ENCODE data around the gene ARHGEF7. TPM values are rescaled to one million over a fixed set of nuclear protein-coding genes. Genes with fewer than 3 reads are reported as not detected.

The ARHGEF7 gene
- total RNA-seq, 4 donors from 2014 or later: 42.8 to 125 (median 61.1) TPM

DNA sequence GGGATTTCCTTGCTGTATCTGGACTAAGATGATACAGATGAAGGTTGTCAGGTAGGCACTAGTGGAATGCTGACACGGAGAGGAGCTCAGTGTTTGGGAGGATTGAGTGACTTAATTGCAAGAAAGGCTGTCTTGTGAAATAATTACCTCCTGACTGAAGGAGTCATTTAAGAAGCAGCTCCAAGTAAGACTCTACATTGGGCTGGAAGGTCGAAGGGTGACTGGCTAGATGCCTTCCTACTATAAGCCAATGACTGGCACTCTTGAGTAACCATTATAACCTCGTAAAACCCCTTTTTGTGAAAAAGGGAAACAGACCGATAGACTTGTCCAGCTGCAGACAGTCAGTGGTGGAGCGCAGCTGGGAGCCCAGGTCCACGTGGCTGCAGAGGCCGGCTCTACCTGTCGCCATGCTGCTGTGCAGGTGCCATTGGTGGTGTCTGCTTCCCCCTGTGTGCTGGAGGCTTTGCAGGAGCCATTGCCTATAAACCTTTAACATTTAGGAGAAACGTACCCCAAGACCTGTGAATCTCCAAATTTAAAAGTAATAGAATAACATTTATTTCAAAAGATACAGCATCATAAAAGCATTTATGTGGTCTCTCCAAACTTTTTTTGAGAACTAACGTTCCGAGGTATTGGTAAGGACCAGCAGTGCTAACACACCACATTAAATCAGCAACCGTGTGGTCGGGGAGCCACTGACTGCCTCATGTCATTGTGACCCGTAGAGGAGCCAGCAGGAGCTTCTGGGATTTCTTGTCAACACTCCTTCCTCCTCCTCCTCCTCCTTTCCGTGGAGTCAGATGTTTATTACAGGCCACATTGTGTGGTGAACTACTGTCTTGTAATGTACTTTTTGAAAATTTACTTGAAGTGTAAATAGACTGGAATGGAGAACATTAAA is 124.9 kb downstream of the ARHGEF7 start:
- no peak for DNase-seq (ENCODE audit: low spot score in 2 of 2)
- no peak for TF ChIP-seq POLR2A (IDR thresholded peaks at IDR 0.05)
- TF ChIP-seq, protein P1, sequence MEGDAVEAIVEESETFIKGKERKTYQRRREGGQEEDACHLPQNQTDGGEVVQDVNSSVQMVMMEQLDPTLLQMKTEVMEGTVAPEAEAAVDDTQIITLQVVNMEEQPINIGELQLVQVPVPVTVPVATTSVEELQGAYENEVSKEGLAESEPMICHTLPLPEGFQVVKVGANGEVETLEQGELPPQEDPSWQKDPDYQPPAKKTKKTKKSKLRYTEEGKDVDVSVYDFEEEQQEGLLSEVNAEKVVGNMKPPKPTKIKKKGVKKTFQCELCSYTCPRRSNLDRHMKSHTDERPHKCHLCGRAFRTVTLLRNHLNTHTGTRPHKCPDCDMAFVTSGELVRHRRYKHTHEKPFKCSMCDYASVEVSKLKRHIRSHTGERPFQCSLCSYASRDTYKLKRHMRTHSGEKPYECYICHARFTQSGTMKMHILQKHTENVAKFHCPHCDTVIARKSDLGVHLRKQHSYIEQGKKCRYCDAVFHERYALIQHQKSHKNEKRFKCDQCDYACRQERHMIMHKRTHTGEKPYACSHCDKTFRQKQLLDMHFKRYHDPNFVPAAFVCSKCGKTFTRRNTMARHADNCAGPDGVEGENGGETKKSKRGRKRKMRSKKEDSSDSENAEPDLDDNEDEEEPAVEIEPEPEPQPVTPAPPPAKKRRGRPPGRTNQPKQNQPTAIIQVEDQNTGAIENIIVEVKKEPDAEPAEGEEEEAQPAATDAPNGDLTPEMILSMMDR (IDR thresholded peaks at IDR 0.05): no peak
- intact Hi-C loops (cut with DNase I; ENCODE audit: low total_unique reads): no loop called here
- 84 to 88% methylated on average over 15 of the region's 15 CpGs for WGBS, 2 donors
- H3K4me3 ChIP-seq (ENCODE audit: low read depth, poor library complexity, severe bottlenecking): no peak overlapping the region

DNA sequence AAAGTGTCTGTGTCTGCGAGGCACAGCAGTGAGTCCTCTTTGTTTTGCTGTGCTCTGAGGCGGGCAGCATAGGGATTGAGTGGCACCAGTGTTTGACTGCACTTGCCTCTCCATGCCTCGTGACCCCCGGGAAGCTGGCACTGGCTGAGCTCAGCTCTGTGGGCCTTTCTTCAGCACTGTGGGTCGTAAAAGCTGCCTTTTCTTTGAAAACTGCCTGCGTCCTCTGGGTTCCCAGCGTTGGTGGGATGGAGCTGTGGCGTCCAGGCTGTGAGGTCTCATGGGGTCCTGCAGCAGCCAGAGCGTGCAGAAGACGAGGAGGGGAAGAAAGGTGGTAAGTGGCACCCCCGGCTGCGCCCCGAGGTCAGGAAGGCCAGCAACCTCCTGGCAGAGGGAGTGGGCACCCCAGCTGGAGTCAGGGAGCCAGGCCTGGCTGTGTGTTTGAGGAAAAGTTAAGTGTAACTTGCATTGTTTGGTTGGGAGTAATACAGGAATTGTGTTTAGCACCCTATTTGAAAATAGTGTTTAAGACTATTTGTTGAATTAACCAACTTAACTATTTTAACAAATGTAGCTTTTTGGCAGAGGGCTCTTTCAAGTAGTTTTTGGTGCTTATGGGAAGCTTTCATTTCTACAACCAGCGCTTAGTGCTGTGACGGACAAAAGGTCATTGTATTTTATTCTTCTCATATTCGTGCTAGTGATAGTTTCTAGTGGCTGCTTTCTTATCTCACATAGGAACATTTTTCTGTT is 126.1 kb downstream of the ARHGEF7 start:
- intact Hi-C loops (cut with DNase I; ENCODE audit: low total_unique reads): no loop called here
- no peak for DNase-seq (ENCODE audit: low spot score in 2 of 2)
- no peak overlapping the region for H3K4me3 ChIP-seq (ENCODE audit: low read depth, poor library complexity, severe bottlenecking)
- TF ChIP-seq, protein P1 (IDR thresholded peaks at IDR 0.05): no peak
- no peak for TF ChIP-seq POLR2A (IDR thresholded peaks at IDR 0.05)
- WGBS, 2 donors: 81 to 87% methylated on average over 16 of the region's 16 CpGs

DNA sequence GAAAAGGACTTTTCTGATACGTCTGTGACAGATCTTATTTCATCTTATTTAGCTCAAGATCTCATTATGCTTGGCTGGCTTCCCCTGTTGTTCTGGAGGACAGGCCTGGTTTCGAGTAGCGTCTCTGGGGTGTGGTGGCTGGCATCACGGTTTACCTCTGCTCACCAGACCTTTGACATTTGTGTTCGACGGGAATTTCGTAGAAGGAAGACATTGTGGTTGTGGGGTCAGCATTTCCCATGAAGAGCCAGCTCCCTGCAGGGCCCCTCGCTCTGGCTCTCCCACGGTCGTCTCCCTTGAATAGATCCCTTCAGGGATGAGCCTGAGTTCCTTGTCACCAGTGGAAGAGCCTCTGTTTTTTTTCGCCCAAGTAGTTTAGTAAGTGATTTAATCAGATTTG is 126.8 kb downstream of the ARHGEF7 start:
- DNase-seq (ENCODE audit: low spot score in 2 of 2): no peak
- intact Hi-C loops (cut with DNase I; ENCODE audit: low total_unique reads): no loop called here
- TF ChIP-seq, protein P1 (IDR thresholded peaks at IDR 0.05): no peak
- no peak overlapping the region for H3K4me3 ChIP-seq (ENCODE audit: low read depth, poor library complexity, severe bottlenecking)
- 78 to 90% methylated on average over 11 of the region's 11 CpGs for WGBS, 2 donors

DNA sequence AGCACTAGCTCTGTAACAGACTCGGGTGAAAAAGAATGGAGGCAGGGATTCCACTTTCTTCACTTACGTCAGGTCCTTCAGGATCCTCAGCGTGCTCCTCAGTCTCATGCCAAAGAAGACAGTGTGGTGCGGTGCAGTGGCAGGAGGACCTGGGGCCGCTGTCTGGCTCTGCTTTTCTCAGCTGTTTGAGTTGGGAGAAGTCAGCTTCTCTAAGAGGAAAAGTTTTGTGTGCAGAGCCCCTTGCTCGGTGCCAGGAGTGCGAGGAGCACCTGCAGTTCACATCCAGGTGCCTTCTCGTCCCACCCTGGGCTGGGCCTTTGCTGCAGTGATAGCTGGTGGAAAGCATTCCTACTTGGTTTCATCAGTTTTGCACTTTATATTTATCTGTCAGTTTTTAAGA is 127.5 kb downstream of the ARHGEF7 start:
- intact Hi-C loops (cut with DNase I; ENCODE audit: low total_unique reads): no loop called here
- DNase-seq (ENCODE audit: low spot score in 2 of 2): no peak
- H3K4me3 ChIP-seq (ENCODE audit: low read depth, poor library complexity, severe bottlenecking): no peak overlapping the region
- TF ChIP-seq, protein P1 (IDR thresholded peaks at IDR 0.05): no peak
- TF ChIP-seq POLR2A (IDR thresholded peaks at IDR 0.05): no peak
- 94 to 97% methylated on average over 8 of the region's 8 CpGs for WGBS, 2 donors

DNA sequence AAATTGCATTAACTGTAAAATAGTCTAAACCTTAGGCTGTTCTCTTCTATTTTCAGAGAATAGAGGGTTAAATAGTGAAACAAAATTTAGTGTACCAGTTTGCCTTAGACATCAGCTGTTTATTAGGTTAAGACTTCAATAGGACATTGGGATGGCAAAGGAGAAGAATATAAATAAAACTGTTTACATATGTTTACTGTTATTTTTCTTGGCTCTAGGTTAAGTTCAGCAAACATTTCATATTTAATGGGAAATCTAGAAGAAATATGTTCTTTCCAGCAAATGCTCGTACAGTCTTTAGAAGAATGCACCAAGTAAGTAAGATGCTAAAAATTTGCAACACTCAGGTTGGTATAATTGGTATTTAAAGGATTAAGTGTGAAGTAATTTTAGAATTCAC is 128.9 kb downstream of the ARHGEF7 start:
- intact Hi-C loops (cut with DNase I; ENCODE audit: low total_unique reads): no loop called here
- DNase-seq (ENCODE audit: low spot score in 2 of 2): no peak
- H3K4me3 ChIP-seq (ENCODE audit: low read depth, poor library complexity, severe bottlenecking): no peak overlapping the region
- no peak for TF ChIP-seq POLR2A (IDR thresholded peaks at IDR 0.05)
- TF ChIP-seq, protein P1 (IDR thresholded peaks at IDR 0.05): no peak
- 88 to 91% methylated on average over 1 of the region's 1 CpG for WGBS, 2 donors

Measured in lower leg skin (tissue), 4 donors.